ENCODE measurements around the gene MB21D2.

- TF ChIP-seq EZH2phosphoT487 (IDR thresholded peaks at IDR 0.05) (no peak), CTCF (IDR thresholded peaks at IDR 0.05) (no peak), EZH2 (IDR thresholded peaks at IDR 0.05) (no peak)
Measured at GRCh38 chr3:192875971-192876565, 41.6 kb downstream of the MB21D2 start.
